A549 (cell line): ENCODE results near the gene RPTOR.

ENCODE experiments used
- EHMT2 ChIP-seq: fragments of 200-600 bp; sonication (generic); IDR thresholded peaks from 2 replicates; pipeline ENCODE4 v1.6.1; 2016; ENCODE audit warnings: antibody characterized with exemption, low read depth, mild to moderate bottlenecking, moderate library complexity
- EP300 ChIP-seq, 2 experiments: fragments of >200 bp; sonication (Bioruptor Twin); formaldehyde crosslinking; IDR thresholded peaks; 2 replicates in 1 of 2; 3 replicates in 1 of 2; pipeline ENCODE4 v1.6.1; 2016 to 2017
- HOXA7 ChIP-seq: fragments of 250-450 bp; sonication (Bioruptor Pico); IDR thresholded peaks from 2 replicates; pipeline ENCODE4 v1.5.0; 2020; ENCODE audit warnings: mild to moderate bottlenecking, moderate library complexity
- POLR2A ChIP-seq: IDR thresholded peaks from 2 replicates; pipeline ENCODE4 v1.6.1; 2012; ENCODE audit warnings: mild to moderate bottlenecking, low read length
- RAD21 ChIP-seq, 2 experiments: fragments of >200 bp in 1 of 2; sonication (Bioruptor Twin) in 1 of 2; formaldehyde crosslinking in 1 of 2; IDR thresholded peaks in 1 of 2; conservative IDR thresholded peaks in 1 of 2; 2 replicates in 1 of 2; 3 replicates in 1 of 2; pipeline ENCODE4 v1.6.1; 2012 to 2018; ENCODE audit warnings: inconsistent platforms in 1 of 2
- TF ChIP-seq, protein P1 (sequence below): fragments of >200 bp; sonication (Bioruptor Twin); formaldehyde crosslinking; IDR thresholded peaks from 3 replicates; pipeline ENCODE4 v1.5.1; 2016
- TF ChIP-seq, protein P2 (sequence below): fragments of >200 bp; sonication (Bioruptor Twin); formaldehyde crosslinking; IDR thresholded peaks from 2 replicates; pipeline ENCODE4 v1.6.1; 2016

DNA sequence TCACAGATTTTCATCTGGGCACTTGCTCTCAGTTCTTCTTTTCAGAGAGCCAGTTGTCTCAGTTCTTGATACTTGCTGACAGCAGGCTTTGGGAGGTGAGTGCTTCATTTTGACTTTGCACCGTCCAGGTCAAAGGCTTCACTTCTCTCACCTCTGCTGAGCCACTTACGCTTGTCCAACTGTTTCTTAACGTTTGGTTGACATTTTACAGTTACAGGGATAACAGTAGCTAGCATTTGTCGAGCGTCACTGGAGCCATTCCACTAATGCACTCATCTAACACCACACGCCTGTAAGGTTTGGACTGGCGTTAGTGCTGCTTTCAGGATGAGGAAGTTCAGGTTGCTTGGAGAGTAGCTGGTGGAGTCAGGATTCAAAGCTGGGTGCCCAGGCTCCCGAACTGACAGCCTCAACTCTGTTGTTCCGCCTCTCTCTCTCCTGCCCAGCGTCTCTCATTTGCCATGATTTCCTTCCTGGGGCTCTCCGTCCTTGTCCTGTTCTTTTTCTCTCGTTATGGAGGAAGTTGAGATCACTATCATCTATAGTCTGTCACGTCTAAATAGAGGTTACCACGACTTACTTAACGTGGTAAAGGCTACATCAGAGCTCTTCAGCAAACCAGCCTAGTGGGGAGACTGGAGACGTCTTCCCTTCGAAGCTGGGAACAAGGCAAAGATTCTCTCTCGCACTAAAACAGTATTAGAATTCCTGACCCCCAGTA lies 220.8 kb downstream of the RPTOR start:
- no peak for TF ChIP-seq HOXA7 (CRISPR knock-in tag)
- TF ChIP-seq EP300 (IDR thresholded peaks at IDR 0.05) = no peak
- TF ChIP-seq, protein P1, sequence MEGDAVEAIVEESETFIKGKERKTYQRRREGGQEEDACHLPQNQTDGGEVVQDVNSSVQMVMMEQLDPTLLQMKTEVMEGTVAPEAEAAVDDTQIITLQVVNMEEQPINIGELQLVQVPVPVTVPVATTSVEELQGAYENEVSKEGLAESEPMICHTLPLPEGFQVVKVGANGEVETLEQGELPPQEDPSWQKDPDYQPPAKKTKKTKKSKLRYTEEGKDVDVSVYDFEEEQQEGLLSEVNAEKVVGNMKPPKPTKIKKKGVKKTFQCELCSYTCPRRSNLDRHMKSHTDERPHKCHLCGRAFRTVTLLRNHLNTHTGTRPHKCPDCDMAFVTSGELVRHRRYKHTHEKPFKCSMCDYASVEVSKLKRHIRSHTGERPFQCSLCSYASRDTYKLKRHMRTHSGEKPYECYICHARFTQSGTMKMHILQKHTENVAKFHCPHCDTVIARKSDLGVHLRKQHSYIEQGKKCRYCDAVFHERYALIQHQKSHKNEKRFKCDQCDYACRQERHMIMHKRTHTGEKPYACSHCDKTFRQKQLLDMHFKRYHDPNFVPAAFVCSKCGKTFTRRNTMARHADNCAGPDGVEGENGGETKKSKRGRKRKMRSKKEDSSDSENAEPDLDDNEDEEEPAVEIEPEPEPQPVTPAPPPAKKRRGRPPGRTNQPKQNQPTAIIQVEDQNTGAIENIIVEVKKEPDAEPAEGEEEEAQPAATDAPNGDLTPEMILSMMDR = no peak
- no peak for TF ChIP-seq EHMT2
- TF ChIP-seq POLR2A = no peak
- TF ChIP-seq RAD21 (conservative IDR thresholded peaks at IDR 0.05 in 1 of 2, IDR thresholded peaks at IDR 0.05 in 1 of 2) = no peak
- TF ChIP-seq, protein P2, sequence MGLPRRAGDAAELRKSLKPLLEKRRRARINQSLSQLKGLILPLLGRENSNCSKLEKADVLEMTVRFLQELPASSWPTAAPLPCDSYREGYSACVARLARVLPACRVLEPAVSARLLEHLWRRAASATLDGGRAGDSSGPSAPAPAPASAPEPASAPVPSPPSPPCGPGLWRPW = no peak
